ENCODE measurements around the gene NKD1.
"Not testable (repeated sequence)": the region's sequence is repeated elsewhere in the genome, so short reads cannot be mapped to it uniquely, and the experiment has no call there.

NKD1 gene

DNA sequence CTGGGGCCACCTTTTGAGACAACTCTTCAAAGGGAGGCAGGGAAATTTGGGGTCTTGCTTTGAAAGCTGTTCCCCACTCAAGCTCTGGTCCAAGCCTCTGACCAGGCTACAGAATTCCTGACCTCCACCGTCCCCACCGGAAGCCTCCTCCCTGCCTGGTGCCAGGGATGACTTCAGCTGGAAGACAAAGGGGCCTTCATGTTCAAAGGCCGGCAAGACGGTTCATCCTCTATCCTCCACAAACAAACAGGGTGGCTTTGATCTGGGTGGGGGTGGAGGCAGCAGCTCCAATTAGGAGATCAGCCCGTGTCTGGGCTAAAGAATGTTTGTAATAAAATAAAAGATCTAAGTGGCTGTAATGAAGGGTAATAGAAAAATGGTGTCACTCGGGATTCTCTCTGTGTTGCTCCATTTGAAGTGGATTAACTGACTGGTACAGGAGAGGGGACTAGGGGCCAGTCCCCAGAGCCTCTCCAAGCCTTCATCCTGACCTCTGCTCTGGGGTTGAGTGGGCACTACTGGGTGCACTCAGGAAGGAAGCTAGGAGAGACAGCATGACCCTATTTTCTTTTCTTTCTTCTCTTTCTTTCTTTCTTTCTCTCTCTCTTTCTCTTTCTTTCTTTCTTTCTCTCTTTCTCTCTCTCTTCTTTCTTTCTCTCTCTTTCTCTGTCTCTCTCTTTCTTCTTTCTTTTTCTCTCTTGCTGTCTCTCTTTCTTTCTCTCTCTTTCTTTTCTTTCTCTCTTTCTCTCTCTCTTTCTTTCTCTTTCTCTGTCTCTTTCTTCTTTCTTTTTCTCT lies 27.5 kb upstream of the NKD1 start:
- no peak for DNase-seq

- no peak for DNase-seq
Observed at GRCh38 chr16:50521246-50521900, 26.8 kb upstream of the NKD1 start.

GRCh38 chr16:50522324-50522723 lies 25.9 kb upstream of the NKD1 start:
- DNase-seq: no peak

- DNase-seq: no peak
Observed at GRCh38 chr16:50523710-50524109, 24.5 kb upstream of the NKD1 start.

DNA sequence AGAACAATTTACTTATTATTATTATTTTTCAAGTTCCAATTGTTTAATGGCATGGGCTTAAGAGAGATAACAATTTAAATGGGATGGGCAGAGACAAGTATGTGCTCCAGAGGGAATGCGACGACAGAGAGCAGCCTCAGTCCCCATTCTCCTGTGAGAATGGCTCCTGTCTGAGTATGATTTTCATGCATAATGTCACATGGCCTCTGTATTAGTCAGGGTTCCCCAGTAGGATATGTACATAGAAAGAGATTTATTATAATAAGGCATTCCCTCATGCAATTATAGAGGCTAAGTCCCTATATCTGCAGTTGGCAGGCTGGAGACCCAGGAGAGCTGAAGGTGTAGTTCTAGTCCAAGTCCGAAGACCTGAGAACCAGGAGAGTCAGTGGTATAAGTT lies 22.9 kb upstream of the NKD1 start:
- DNase-seq: no peak

GRCh38 chr16:50525716-50526115 lies 22.5 kb upstream of the NKD1 start:
- DNase-seq: no peak

DNA sequence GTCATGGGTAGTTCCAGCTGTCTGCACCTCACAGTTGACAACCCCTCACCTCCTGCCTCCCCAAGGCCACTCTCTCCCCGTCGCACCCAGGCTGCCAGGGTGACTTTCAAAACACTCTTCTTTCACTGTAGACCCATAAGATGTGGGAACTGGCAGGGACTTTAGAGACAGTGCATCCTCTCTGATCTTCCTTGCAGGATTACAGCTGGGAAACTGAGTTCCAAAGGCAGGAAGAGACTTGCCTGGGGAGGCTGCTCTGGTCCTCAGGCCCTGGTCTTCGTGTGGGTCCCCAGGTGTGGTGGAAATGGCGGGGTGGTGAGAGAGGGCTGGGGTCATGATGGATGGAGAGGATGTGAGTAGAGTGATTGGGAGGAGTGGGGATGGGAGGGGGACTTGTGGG lies 21.9 kb upstream of the NKD1 start:
- no peak for DNase-seq

DNA sequence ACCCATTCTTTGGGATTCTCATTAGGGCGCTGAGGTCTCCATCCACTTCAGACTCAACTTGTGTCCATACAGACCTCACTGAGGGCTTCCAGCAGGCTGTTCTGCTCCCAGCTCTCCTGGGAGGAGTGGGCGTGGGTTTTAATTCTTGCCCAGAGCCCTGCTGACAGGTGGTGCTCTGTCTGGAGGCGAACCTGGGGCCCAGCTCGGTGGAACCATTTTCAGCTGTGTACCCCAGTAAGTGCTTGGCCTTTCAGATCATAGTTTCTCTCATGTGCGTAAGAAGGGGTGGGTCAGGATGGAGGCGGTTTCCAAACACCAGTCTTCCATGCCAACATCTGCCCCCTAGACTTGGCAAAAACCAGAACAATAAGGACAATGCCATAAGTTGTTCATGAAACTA lies 21.4 kb upstream of the NKD1 start:
- no peak for DNase-seq

DNA sequence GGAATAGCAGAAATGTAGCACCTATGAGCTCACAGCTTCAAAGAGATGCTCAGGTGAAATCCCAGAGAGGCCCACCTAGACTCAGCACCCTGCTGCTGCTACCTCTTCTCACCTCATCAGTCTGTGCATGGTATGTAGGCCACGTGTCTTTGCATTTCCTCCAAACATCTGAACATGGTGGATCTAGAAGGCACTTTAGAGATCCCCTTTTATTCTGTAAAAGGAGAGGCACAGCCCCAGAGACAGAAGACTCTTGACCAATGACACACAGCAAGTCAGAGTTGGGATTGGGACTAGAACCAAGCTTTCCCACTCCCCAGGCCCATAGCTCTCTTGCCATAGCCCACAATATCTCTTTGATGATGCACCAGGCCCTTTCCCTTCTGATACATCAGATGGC lies 19.4 kb upstream of the NKD1 start:
- no peak for DNase-seq

DNA sequence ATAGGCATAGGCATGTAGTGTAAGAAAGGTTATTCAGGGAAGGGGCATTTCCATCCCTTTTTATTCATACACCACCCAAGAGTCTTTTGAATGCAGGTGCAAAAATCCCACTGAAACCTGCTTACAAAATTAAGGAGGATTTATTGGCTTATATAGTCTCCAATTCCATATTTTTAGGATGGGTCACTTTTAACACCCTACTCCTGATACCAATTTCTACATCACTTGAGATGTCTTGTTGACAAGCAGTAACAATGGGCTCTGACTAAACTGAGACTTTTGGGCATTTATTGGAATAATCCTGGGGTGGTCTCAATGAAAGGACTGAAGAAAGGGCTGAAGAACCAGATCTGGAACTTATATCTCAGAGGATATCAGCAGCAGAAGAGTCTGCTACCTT lies 18.9 kb upstream of the NKD1 start:
- DNase-seq: no peak

GRCh38 chr16:50530277-50531236 lies 17.6 kb upstream of the NKD1 start:
- DNase-seq: no peak

DNA sequence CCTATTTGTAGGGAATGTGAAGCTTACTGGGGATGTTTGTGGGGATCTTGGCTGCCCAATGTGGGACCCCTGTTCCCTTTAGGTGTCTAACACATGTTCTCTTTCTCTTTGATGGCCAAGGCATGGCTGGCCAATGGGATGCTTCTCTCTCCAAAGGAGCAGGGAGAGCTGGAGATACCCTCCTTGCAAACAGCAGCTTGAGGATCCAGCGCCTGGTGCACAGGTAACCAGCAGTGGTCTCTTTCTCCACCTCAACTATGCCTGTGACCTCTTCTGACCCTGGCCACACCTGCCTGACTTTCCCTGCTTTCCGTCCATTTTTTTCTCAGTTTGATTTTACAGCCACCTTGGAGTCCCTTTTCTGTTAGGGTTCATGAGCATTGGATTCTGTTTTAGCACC lies 16.8 kb upstream of the NKD1 start:
- no peak for DNase-seq

GRCh38 chr16:50531901-50532300 lies 16.3 kb upstream of the NKD1 start:
- DNase-seq: no peak

DNA sequence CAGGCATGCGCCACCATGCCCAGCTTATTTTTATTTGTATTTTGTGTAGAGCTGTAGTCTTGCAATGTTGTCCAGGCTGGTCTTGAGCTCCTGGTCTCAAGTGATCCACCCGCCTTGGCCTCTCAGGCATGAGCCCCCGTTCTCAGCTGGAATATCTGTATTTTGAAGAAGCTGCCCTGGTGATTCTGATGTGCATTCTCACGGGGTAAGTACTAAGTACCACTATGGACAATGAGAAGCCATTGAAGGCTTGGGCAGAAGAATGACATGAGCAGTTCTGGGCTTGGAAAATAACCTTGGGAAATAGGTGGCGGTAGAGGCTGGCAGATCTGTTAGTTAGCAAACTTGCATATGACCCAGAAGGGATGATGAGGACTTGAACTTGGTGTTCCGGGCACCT lies 15.6 kb upstream of the NKD1 start:
- no peak for DNase-seq

DNA sequence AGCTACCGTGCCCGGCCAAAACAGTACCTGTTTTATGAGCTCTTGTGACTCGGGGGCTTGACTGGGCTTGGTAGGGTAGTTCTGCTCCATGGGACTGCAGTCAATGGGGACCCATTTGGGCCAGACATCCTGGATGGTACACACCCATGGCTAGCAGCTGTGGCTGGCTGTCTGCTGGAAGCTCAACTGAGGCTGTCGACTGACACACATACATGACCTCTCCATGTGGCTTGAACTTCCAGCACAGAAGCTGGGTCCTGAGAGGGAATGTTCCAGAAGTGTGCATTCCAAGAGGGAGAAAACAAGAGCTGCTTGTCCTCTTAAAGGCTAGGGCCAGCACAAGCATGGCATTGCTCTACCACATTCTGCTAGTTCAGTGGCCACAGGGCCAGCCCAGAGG lies 14.9 kb upstream of the NKD1 start:
- DNase-seq: no peak

DNA sequence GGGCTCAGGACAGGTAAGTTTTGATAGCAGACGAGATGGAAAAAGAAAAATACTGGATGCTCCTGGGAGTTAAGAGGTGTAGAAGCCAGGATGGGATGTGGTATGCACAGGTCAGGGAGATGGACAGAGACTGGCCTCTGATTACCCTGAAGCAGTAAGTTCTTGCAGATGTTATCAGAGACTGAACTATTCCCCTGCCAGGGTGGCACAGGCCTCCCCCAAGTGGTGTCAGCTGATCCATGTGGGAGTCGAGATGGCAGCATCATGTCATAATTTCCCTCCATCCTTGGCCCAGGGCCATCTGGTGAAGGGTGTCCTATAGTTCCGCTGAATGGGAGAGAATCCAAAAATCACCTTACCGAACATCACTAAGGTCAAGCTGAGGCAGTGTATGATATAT lies 14.1 kb upstream of the NKD1 start:
- no peak for DNase-seq

DNA sequence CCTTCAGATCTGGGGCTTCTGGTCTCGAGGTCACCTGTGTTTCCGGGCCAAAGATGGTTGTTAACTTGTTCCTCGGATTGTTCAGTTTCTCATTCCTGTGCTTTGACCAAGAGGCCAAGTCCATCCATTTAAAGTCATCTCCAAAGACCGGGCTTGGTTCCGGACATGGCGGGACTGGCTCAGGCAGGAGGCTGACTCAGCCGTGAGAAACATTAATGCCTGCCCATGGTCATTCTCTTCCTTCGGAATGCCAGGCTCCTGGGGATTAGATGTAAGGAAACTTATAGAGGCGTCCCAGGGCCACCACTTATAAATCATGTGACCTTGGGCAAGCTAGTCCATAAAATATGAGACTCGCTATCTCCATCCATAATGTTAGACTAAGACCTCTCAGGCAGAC lies 13.6 kb upstream of the NKD1 start:
- DNase-seq: no peak

DNA sequence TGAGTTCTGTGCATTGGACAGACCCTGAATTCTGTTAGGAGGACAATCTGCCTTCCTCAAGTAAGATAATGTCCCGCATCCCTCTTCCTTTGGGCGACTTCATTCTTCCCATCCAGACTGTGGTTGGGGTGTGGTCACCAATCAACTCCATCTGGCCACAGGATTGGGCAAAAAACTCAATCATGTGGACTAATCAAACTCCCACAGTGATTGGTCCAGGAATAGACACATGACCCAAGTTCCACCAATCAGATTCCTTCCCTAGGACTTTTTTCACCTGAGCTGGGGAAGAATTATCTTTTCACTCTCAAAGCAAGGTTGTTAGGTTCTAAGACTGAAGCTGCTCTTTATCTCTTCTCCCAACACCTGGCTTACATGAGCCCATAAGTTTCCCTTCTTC lies 13.2 kb upstream of the NKD1 start:
- DNase-seq: no peak

- DNase-seq: no peak
Observed at GRCh38 chr16:50535506-50536257, 12.5 kb upstream of the NKD1 start.

GRCh38 chr16:50536258-50536645 lies 11.9 kb upstream of the NKD1 start:
- not testable (repeated sequence) for DNase-seq

DNA sequence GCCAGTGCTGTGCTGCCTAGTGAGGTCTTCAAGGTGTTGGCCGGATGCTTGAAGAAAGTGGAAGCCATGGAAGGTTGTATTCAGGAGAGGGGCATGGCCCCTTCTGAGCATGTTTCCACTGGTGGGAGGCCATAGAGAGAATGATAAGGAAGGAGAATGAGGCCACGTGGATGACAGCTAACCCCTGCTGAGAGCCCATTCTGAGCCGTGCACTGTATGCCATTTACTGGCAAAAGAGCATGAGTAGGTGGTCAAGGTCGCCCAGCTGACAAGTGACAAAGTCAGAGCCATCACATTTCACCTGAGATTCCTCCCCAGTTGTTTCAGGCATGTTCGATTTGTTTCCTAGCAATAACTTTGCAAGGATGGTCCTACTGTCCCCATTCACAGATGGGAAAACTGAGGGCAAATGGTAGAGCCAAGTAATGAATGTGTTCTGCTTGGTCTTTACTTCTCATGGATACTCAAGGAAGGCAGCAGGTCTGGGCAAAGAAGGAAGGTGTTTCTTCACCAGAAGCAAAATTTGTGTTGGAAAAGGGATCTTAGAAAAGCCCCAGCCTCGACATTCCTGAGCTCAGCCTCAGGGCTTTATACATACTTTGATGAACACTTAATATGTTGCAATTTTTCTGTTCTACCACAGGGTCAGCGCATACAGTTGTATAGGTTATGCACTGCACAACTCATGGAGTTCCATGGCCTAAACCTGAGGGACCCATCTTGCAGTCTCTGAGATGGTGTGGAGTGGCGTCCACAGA lies 10.5 kb upstream of the NKD1 start:
- DNase-seq: no peak

- DNase-seq: no peak
Observed at GRCh38 chr16:50538411-50539052, 9.7 kb upstream of the NKD1 start.

Measured in stimulated activated CD4-positive, alpha-beta T cell treated with anti-CD3 and anti-CD28 coated beads, Interleukin-4, amount 100 ng/mL, for 4 hours (primary cell).